HL-60 (cell line): ENCODE measurements around the gene CERS1.

Experiments used
- DNase-seq, 2 experiments: peaks; one replicate each; pipeline ENCODE4 v3.0.0-alpha.2; 2010 to 2020; ENCODE audit warnings: low read depth in 1 of 2, low spot score in 1 of 2
- H3K27ac ChIP-seq: fragments of 250-450 bp; sonication (Bioruptor Pico); replicated peaks from 2 replicates; pipeline ENCODE4 v1.5.1; 2020; ENCODE audit warnings: mild to moderate bottlenecking, moderate library complexity
- H3K27me3 ChIP-seq: fragments of 250-450 bp; sonication (Bioruptor Pico); 2 replicates; pipeline ENCODE4 v1.5.1; 2021; ENCODE audit warnings: mild to moderate bottlenecking, moderate library complexity; ENCODE audit not compliant: insufficient read depth, poor library complexity, severe bottlenecking
- H3K4me3 ChIP-seq: replicated peaks from 2 replicates; pipeline ENCODE4 v1.5.1; 2011; ENCODE audit warnings: mild to moderate bottlenecking, control low read depth, low read length; ENCODE audit not compliant: insufficient read depth
- CTCF ChIP-seq: IDR thresholded peaks from one replicate; pipeline ENCODE4 v1.5.1; 2011; ENCODE audit warnings: low read length, control low read depth, inconsistent platforms; ENCODE audit not compliant: insufficient read depth
- GABPA ChIP-seq: IDR thresholded peaks from 2 replicates; pipeline ENCODE4 v1.6.1; 2012; ENCODE audit warnings: low read depth
- POLR2AphosphoS5 ChIP-seq: IDR thresholded peaks from 2 replicates; pipeline ENCODE4 v1.6.1; 2012; ENCODE audit warnings: low read depth
- REST ChIP-seq: IDR thresholded peaks from 2 replicates; pipeline ENCODE4 v1.6.1; 2012; ENCODE audit warnings: low read depth; ENCODE audit not compliant: insufficient replicate concordance
- SPI1 ChIP-seq: IDR thresholded peaks from 2 replicates; pipeline ENCODE4 v1.6.1; 2012; ENCODE audit warnings: low read depth, mild to moderate bottlenecking, borderline replicate concordance

The CERS1 gene

GRCh38 chr19:18846862-18847548, 49.0 kb downstream of the CERS1 start:
- Histone ChIP-seq H3K27ac (no peak overlapping the region), H3K27me3 (no peaks in the 10 kb centered on the region), H3K4me3 (no peak overlapping the region)
- TF ChIP-seq CTCF (peak; percentile 92), POLR2AphosphoS5 (no peak)
- peak in 1 of 2 experiments; percentile 67 for DNase-seq

GRCh38 chr19:18845961-18846360, 50.0 kb downstream of the CERS1 start:
- Histone ChIP-seq H3K27me3 (no peaks in the 10 kb centered on the region), H3K27ac (no peak overlapping the region), H3K4me3 (no peak overlapping the region)
- no peak for DNase-seq
- TF ChIP-seq GABPA: no peak
- no peak for TF ChIP-seq SPI1
- TF ChIP-seq REST: no peak
- no peak for TF ChIP-seq CTCF
- no peak for TF ChIP-seq POLR2AphosphoS5

- TF ChIP-seq POLR2AphosphoS5 (no peak), SPI1 (no peak), GABPA (no peak), CTCF (no peak), REST (no peak)
- H3K27me3 ChIP-seq: no peaks in the 10 kb centered on the region
- H3K27ac ChIP-seq: no peak overlapping the region
- no peak overlapping the region for H3K4me3 ChIP-seq
- DNase-seq: no peak
Observed at GRCh38 chr19:18844806-18845329, 51.1 kb downstream of the CERS1 start.

- no peak overlapping the region for H3K27ac ChIP-seq
Observed at GRCh38 chr19:18843960-18844359, 52.0 kb downstream of the CERS1 start.

More at GRCh38 chr19:18843960-18844359, 52.0 kb downstream of the CERS1 start:
- no peaks in the 10 kb centered on the region for H3K27me3 ChIP-seq
- H3K4me3 ChIP-seq: no peak overlapping the region
- no peak for DNase-seq
- TF ChIP-seq SPI1 (no peak), CTCF (no peak)
